Measurements from ENCODE around the gene PPP1R37. TPM values are rescaled to one million over a fixed set of nuclear protein-coding genes. Genes with fewer than 3 reads are reported as not detected.

PPP1R37 gene
- total and polyA plus RNA-seq, 2 donors (not counting 3 experiments of a cell fraction or from before 2014, with no cell fraction given) = 16.2 to 27.1 TPM

- no peaks in the 10 kb centered on the region for H3K9me3 ChIP-seq (replicated peaks; ENCODE audit: control insufficient read depth, insufficient read depth, low read length)
- H3K27ac ChIP-seq (ENCODE audit: insufficient read depth, low read depth, low read length) = no peak overlapping the region
- no TSS peak for BruUV-seq (replicated peaks)
- no peak for FAIRE-seq
- no peak for TF ChIP-seq MYC (IDR thresholded peaks at IDR 0.05; ENCODE audit: low read depth, low read length)
- H2AFZ ChIP-seq (ENCODE audit: low read depth, low read length) = no peak overlapping the region
- H3K9ac ChIP-seq (replicated peaks; ENCODE audit: extremely low read depth, insufficient read depth, low read length) = no peak overlapping the region
- H3K4me1 ChIP-seq (ENCODE audit: control insufficient read depth, extremely low read depth, insufficient read depth, low read length) = no peaks in the 10 kb centered on the region
- no peaks in the 10 kb centered on the region for H4K20me1 ChIP-seq (replicated peaks; ENCODE audit: control insufficient read depth, extremely low read depth, insufficient read depth, low read length)
- H3K27me3 ChIP-seq (ENCODE audit: control insufficient read depth in 2 of 2, insufficient read depth in 2 of 2, low read length in 2 of 2) = no peaks in the 10 kb centered on the region
- no peaks in the 10 kb centered on the region for H3K9me1 ChIP-seq (replicated peaks; ENCODE audit: control insufficient read depth, extremely low read depth, insufficient read depth, low read length)
- no peak for DNase-seq (ENCODE audit: low read depth, low spot score)
- ChIA-PET CTCF (interaction anchor here (1.1 kb wide), 2 partner anchors 10 to 40 kb away, joined by 3 to 4 read pairs; no protein-coding TSS in a partner anchor), POLR2A (interaction anchor here (0.6 kb wide), 1 partner anchor 266 kb away, joined by 5 read pairs; no protein-coding TSS in a partner anchor)
- peaks cover 18 to 70% of the 10 kb centered on the region in 2 experiments for H3K36me3 ChIP-seq (ENCODE audit: control insufficient read depth in 2 of 2, extremely low read depth in 1 of 2, insufficient read depth in 2 of 2, low read length in 2 of 2)
- H3K4me2 ChIP-seq (ENCODE audit: insufficient read depth, low read length) = no peak overlapping the region
- dilution Hi-C loops (cut with MboI; ENCODE audit: extremely low pct_ligation_motif_present, low sequenced_read_pairs) (no loop called here), intact Hi-C loops (cut with micrococcal nuclease) (no loop called here)
- peaks cover 4% of the 10 kb centered on the region for H3K79me2 ChIP-seq (ENCODE audit: control insufficient read depth, insufficient read depth, low read length)
- no peak overlapping the region for H3K4me3 ChIP-seq (replicated peaks in 1 of 3; ENCODE audit: insufficient read depth in 1 of 3, low read depth in 1 of 3, low read length in 3 of 3)
These were observed 36.1 kb upstream of the PPP1R37 start for GRCh38 chr19:45056831-45057230.

GRCh38 chr19:45057444-45057843 is 35.5 kb upstream of the PPP1R37 start:
- Histone ChIP-seq H3K27ac (ENCODE audit: insufficient read depth, low read depth, low read length) (no peak overlapping the region), H2AFZ (ENCODE audit: low read depth, low read length) (no peak overlapping the region), H3K79me2 (ENCODE audit: control insufficient read depth, insufficient read depth, low read length) (peaks cover 3% of the 10 kb centered on the region), H3K9ac (replicated peaks; ENCODE audit: extremely low read depth, insufficient read depth, low read length) (no peak overlapping the region), H3K4me2 (ENCODE audit: insufficient read depth, low read length) (no peak overlapping the region), H4K20me1 (replicated peaks; ENCODE audit: control insufficient read depth, extremely low read depth, insufficient read depth, low read length) (no peaks in the 10 kb centered on the region), H3K27me3 (ENCODE audit: control insufficient read depth in 2 of 2, insufficient read depth in 2 of 2, low read length in 2 of 2) (no peaks in the 10 kb centered on the region), H3K36me3 (ENCODE audit: control insufficient read depth in 2 of 2, extremely low read depth in 1 of 2, insufficient read depth in 2 of 2, low read length in 2 of 2) (peaks cover 18 to 69% of the 10 kb centered on the region in 2 experiments), H3K9me1 (replicated peaks; ENCODE audit: control insufficient read depth, extremely low read depth, insufficient read depth, low read length) (no peaks in the 10 kb centered on the region), H3K9me3 (replicated peaks; ENCODE audit: control insufficient read depth, insufficient read depth, low read length) (no peaks in the 10 kb centered on the region), H3K4me3 (replicated peaks in 1 of 3; ENCODE audit: insufficient read depth in 1 of 3, low read depth in 1 of 3, low read length in 3 of 3) (no peak overlapping the region), H3K4me1 (ENCODE audit: control insufficient read depth, extremely low read depth, insufficient read depth, low read length) (no peaks in the 10 kb centered on the region)
- POLR2A ChIA-PET = interaction anchor here (0.6 kb wide), 1 partner anchor 266 kb away, joined by 5 read pairs; no protein-coding TSS in a partner anchor
- CTCF ChIA-PET = interaction anchor here (1.1 kb wide), 2 partner anchors 10 to 40 kb away, joined by 3 to 4 read pairs; no protein-coding TSS in a partner anchor
- BruUV-seq (replicated peaks) = no TSS peak
- intact Hi-C loops (cut with micrococcal nuclease) (no loop called here), dilution Hi-C loops (cut with MboI; ENCODE audit: extremely low pct_ligation_motif_present, low sequenced_read_pairs) (no loop called here)
- TF ChIP-seq, protein P1, sequence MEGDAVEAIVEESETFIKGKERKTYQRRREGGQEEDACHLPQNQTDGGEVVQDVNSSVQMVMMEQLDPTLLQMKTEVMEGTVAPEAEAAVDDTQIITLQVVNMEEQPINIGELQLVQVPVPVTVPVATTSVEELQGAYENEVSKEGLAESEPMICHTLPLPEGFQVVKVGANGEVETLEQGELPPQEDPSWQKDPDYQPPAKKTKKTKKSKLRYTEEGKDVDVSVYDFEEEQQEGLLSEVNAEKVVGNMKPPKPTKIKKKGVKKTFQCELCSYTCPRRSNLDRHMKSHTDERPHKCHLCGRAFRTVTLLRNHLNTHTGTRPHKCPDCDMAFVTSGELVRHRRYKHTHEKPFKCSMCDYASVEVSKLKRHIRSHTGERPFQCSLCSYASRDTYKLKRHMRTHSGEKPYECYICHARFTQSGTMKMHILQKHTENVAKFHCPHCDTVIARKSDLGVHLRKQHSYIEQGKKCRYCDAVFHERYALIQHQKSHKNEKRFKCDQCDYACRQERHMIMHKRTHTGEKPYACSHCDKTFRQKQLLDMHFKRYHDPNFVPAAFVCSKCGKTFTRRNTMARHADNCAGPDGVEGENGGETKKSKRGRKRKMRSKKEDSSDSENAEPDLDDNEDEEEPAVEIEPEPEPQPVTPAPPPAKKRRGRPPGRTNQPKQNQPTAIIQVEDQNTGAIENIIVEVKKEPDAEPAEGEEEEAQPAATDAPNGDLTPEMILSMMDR (IDR thresholded peaks at IDR 0.05; ENCODE audit: extremely low read depth in 1 of 2, insufficient read depth in 1 of 2, low read depth in 1 of 2, low read length in 2 of 2) = no peak
- TF ChIP-seq EZH2 (IDR thresholded peaks at IDR 0.05; ENCODE audit: borderline replicate concordance, low read depth, low read length, severe bottlenecking) = no peak
- TF ChIP-seq JUN (IDR thresholded peaks at IDR 0.05; ENCODE audit: borderline replicate concordance, insufficient read depth, insufficient read length, low read depth) = no peak
- no peak for TF ChIP-seq GATA2 (IDR thresholded peaks at IDR 0.05; ENCODE audit: insufficient read depth, insufficient read length, low read depth, low read length)
- no peak for TF ChIP-seq MYC (IDR thresholded peaks at IDR 0.05; ENCODE audit: low read depth, low read length)
- no peak for TF ChIP-seq MAX (IDR thresholded peaks at IDR 0.05; ENCODE audit: insufficient read depth, insufficient read length)
- TF ChIP-seq POLR2A (IDR thresholded peaks at IDR 0.05; ENCODE audit: low read depth, low read length) = no peak
- no peak for TF ChIP-seq POLR2AphosphoS5 (IDR thresholded peaks at IDR 0.05; ENCODE audit: insufficient read depth, low read depth, low read length)
- DNase-seq (ENCODE audit: low read depth, low spot score) = no peak
- no peak for FAIRE-seq

All from endothelial cell of umbilical vein (primary cell).